Activated B cell treated with CpG ODN at 0.5 μM for 24 hours (primary cell): ENCODE data around the gene FAM81A. TPM values are rescaled to one million over a fixed set of nuclear protein-coding genes. Genes with fewer than 3 reads are reported as not detected.

Experiments
- ATAC-seq: fragments of 200-7000 bp; cut with Tn5 transposase; one replicate; pipeline ENCODE4 v1.10.0; 2021; ENCODE audit warnings: low read depth, mild to moderate bottlenecking, moderate library complexity
- CTCF ChIA-PET: fragments of 350-600 bp; sonication (Branson Sonifier 250); formaldehyde crosslinking; loops from one replicate; lab custom pipeline; 2021; ENCODE audit warnings: antibody characterized with exemption; lab: Charles Lee
- POLR2A ChIA-PET: fragments of 350-600 bp; sonication (Branson Sonifier 250); formaldehyde crosslinking; loops from one replicate; lab custom pipeline; 2021; ENCODE audit warnings: antibody characterized with exemption; lab: Charles Lee
- DNase-seq: peaks from one replicate; pipeline ENCODE4 v3.0.0; 2022
- H3K27ac Mint-ChIP-seq: one replicate; pipeline ENCODE4 v1.8.0; 2020; ENCODE audit warnings: mixed read lengths
- H3K27me3 Mint-ChIP-seq: one replicate; pipeline ENCODE4 v1.8.0; 2021; ENCODE audit warnings: mixed read lengths
- H3K36me3 Mint-ChIP-seq: one replicate; pipeline ENCODE4 v1.8.0; 2021; ENCODE audit warnings: low read depth, mixed read lengths
- H3K4me1 Mint-ChIP-seq: one replicate; pipeline ENCODE4 v1.8.0; 2021; ENCODE audit warnings: mixed read lengths
- H3K4me3 Mint-ChIP-seq: one replicate; pipeline ENCODE4 v1.8.0; 2020; ENCODE audit warnings: mild to moderate bottlenecking, mixed read lengths
- H3K9me3 Mint-ChIP-seq: one replicate; pipeline ENCODE4 v1.8.0; 2020; ENCODE audit warnings: mixed read lengths
- CTCF ChIP-seq: fragments of 200-600 bp; IDR thresholded peaks from one replicate; pipeline ENCODE4 v1.8.0; 2022; ENCODE audit warnings: antibody characterized with exemption, mild to moderate bottlenecking
- intact Hi-C: fragments of 100-400 bp; cut with micrococcal nuclease; formaldehyde crosslinking; loops from one replicate; pipeline ENCODE4 v1.15.1; 2024
- total RNA-seq: library from RNA; stranded (reverse); gene quantifications from 2 replicates; pipeline ENCODE4 v1.2.3, GENCODE V29; 2022

Gene FAM81A
- total RNA-seq, result 4.8 and 6.2 TPM in 2 replicates

- Mint-ChIP-seq H3K27me3 (peaks cover 3% of the 10 kb centered on the region), H3K36me3 (no peaks in the 10 kb centered on the region), H3K4me3 (peak within 1 kb of the TSS; percentile 88), H3K9me3 (no peaks in the 10 kb centered on the region), H3K27ac (peak within 1 kb of the TSS; percentile 65), H3K4me1 (peaks cover 42% of the 10 kb centered on the region)
- ChIA-PET POLR2A (interaction anchor here (0.6 to 1.9 kb wide), 7 partner anchors 24 to 731 kb away, joined by 3 to 10 read pairs (median 5); partner anchors contain the start of gene MYO1E), CTCF (interaction anchor here (1.1 kb wide), 1 partner anchor 25 kb away, joined by 4 read pairs; no protein-coding TSS in a partner anchor)
- DNase-seq, result peak; percentile 65
- intact Hi-C loops, result loop anchor here (1.0 to 2.0 kb wide), 3 partner anchors 25 to 191 kb away; no protein-coding TSS in a partner anchor
- TF ChIP-seq CTCF, result no peak
- peak; percentile 82 for ATAC-seq
Observed at GRCh38 chr15:59437817-59438624, at the start of gene FAM81A. Gene FAM81A, plus strand, starts transcription at chr15:59438186. Its CDS starts 20,441 bp downstream, at chr15:59458627.

DNA sequence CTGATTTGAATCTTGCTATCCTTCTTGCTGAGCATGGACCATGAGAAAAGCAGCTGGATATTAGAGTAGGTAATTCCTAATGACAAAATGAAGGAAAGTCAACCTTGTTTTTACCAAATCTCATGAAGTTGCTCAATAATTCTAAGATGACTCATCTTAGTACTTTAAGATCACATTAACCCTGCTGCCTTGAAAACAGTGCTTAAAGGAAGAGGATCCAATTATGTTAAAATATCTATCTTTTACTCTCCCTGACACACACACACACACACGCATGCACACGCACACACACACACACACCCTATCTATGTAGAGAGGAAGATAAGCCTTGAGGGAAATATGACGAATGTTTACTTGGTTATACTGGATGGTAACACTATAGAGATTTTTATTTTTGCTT is 49.3 kb upstream of the FAM81A start:
- no peak for ATAC-seq
- H3K27ac Mint-ChIP-seq, result no peak overlapping the region
- intact Hi-C loops, result no loop called here
- H3K4me3 Mint-ChIP-seq, result no peak overlapping the region
- DNase-seq, result no peak
- peaks cover 16% of the 10 kb centered on the region for H3K4me1 Mint-ChIP-seq
- no peaks in the 10 kb centered on the region for H3K9me3 Mint-ChIP-seq
- no peaks in the 10 kb centered on the region for H3K27me3 Mint-ChIP-seq
- TF ChIP-seq CTCF, result no peak
- POLR2A ChIA-PET, result interaction anchor here (0.6 to 1.6 kb wide), 3 partner anchors 11 to 24 kb away, joined by 3 to 10 read pairs (median 4); no protein-coding TSS in a partner anchor
- peaks cover 3% of the 10 kb centered on the region for H3K36me3 Mint-ChIP-seq
- CTCF ChIA-PET, result no interaction called here

- intact Hi-C loops, result no loop called here
- Mint-ChIP-seq H3K36me3 (no peaks in the 10 kb centered on the region), H3K4me1 (peaks cover 42% of the 10 kb centered on the region), H3K4me3 (no peak overlapping the region), H3K27ac (no peak overlapping the region), H3K9me3 (no peaks in the 10 kb centered on the region), H3K27me3 (no peaks in the 10 kb centered on the region)
- POLR2A ChIA-PET, result no interaction called here
- ATAC-seq, result no peak
- no peak for DNase-seq
- CTCF ChIA-PET, result interaction anchor here (0.5 kb wide), 1 partner anchor 107 kb away, joined by 3 read pairs; no protein-coding TSS in a partner anchor
- TF ChIP-seq CTCF, result no peak
Observed at GRCh38 chr15:59392299-59392698, 45.7 kb upstream of the FAM81A start.

DNA sequence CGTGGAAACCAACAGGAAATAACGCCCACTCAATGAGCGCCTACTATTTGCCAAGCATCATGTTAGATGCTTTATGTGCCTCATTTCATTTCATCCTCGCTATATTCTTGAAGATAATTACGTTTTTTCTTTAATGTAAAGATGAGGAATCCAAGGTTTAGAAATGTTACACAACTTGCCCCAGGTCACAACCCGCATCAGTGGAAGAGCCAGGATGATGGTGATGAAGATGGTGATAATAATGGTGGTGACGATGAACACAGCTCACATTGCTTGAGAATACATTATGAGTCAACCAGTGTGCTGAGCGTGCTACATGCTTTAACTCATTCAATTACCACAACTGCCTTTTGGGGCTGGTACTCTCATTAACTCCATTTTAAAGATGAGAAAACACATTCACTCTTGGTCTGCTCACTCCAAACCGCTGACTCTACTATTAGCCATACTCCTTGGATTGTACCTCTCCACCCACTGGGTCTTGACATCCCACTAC is 43.8 kb upstream of the FAM81A start:
- TF ChIP-seq CTCF, result no peak
- CTCF ChIA-PET, result interaction anchor here (2.1 kb wide), 1 partner anchor 18 kb away, joined by 6 read pairs; no protein-coding TSS in a partner anchor
- Mint-ChIP-seq H3K27ac (no peak overlapping the region), H3K27me3 (no peaks in the 10 kb centered on the region), H3K36me3 (no peaks in the 10 kb centered on the region), H3K9me3 (no peaks in the 10 kb centered on the region), H3K4me3 (no peak overlapping the region), H3K4me1 (peaks cover 58% of the 10 kb centered on the region)
- no peak for ATAC-seq
- intact Hi-C loops, result no loop called here
- DNase-seq, result no peak
- POLR2A ChIA-PET, result interaction anchor here (1.8 kb wide), 1 partner anchor 17 kb away, joined by 4 read pairs; no protein-coding TSS in a partner anchor

DNA sequence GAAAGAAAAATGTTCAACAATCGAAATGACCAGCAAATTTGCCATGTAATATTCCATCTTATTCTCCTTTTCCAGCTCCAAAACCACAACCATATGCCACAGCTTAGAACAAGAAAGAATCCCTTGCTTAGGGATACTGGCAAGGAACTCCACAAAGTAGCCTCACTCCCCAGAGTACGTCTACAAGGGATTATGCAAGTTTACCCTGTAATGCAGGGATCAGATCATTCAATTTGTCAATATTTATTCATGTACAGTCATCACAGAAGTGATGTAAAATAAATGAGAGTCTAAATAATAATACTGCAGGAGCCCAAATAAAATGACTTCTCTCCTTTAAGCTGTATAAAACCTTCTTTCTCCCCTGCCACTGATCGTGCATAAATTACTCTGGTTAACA is 41.8 kb upstream of the FAM81A start:
- no peak overlapping the region for H3K4me3 Mint-ChIP-seq
- ChIA-PET POLR2A (interaction anchor here (0.5 to 0.6 kb wide), 2 partner anchors 11 to 23 kb away, joined by 4 to 8 read pairs; partner anchors contain the start of gene MYO1E), CTCF (interaction anchor here (2.1 kb wide), 1 partner anchor 16 kb away, joined by 6 read pairs; no protein-coding TSS in a partner anchor)
- no peaks in the 10 kb centered on the region for H3K9me3 Mint-ChIP-seq
- no peak for TF ChIP-seq CTCF
- ATAC-seq (no peak), DNase-seq (no peak)
- no peaks in the 10 kb centered on the region for H3K27me3 Mint-ChIP-seq
- intact Hi-C loops, result no loop called here
- H3K4me1 Mint-ChIP-seq, result peaks cover 77% of the 10 kb centered on the region
- no peak overlapping the region for H3K27ac Mint-ChIP-seq
- H3K36me3 Mint-ChIP-seq, result no peaks in the 10 kb centered on the region
